GM23248 (cell line): ENCODE results near the gene SH3BP5L.

ENCODE experiments used
- EZH2 ChIP-seq: fragments of 200-600 bp; sonication (generic); IDR thresholded peaks from 2 replicates; pipeline ENCODE4 v1.6.1; 2018; ENCODE audit warnings: antibody characterized with exemption, mild to moderate bottlenecking; ENCODE audit not compliant: insufficient read depth, poor library complexity, severe bottlenecking
- EZH2phosphoT487 ChIP-seq: fragments of 200-600 bp; sonication (generic); IDR thresholded peaks from 2 replicates; pipeline ENCODE4 v1.6.1; 2018; ENCODE audit warnings: antibody characterized with exemption, moderate library complexity, mild to moderate bottlenecking, low read depth; ENCODE audit not compliant: insufficient read depth

DNA sequence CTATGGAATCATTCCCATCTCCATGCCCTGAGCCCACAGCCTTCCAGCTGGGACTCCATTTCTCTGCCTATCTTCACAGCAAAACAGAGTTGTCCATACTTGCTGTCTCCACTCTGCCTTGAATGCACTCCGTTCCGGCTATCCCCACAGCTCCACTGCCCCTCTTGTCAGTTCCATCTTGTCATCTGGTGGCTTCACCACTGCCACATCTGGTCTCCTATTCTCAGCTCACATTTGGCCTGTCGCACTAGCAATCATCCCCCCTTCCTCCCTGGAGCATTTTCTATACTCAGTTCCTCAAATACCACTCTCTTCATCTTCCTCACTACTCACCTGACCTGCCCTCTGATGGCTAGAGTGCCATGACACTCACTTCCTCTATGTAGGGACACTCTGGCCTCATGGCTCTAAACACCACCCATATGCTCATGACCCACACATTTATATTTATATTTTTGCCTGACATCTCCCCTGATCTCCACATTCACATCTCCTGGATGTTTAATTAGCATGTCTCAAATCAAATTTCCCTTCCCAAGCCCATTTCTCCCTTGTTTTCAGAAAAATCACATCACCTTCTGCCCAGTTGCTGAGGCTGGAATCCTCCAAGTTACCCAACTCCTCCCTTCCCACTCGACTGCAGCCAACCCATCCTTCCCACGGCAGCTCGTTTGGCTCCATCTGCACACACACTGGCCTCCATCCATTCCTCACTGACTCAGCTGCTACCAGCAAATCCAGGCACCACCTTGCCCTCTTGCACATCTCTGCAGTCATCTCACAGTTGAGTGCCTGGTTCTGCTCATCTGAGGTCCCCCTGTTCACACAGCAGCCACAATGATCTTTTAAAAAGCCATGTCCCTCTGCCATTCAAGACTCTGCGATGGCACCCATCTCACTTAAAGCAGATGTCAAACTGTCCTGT is 27.0 kb upstream of the SH3BP5L start:
- TF ChIP-seq EZH2 (no peak), EZH2phosphoT487 (no peak)
